Liver (tissue), 3 donors: ENCODE data around the gene TBX5.

ENCODE experiments used
- CTCF ChIP-seq: fragments of 150-350 bp; IDR thresholded peaks from 2 replicates; pipeline ENCODE4 v1.5.1; 2017; ENCODE audit warnings: improper control_type of control experiment, low read depth, low read length; ENCODE audit not compliant: missing input control
- FOXA1 ChIP-seq: IDR thresholded peaks from 2 replicates; pipeline ENCODE4 v1.6.1; 2016; ENCODE audit warnings: antibody characterized with exemption
- JUND ChIP-seq, 2 donors: IDR thresholded peaks; 2 replicates each; pipeline ENCODE4 v1.6.1; 2016; ENCODE audit warnings: antibody characterized with exemption in 2 of 2
- REST ChIP-seq: IDR thresholded peaks from 2 replicates; pipeline ENCODE4 v1.6.1; 2016; ENCODE audit warnings: antibody characterized with exemption, mild to moderate bottlenecking
- TAF1 ChIP-seq: conservative IDR thresholded peaks from 2 replicates; pipeline ENCODE4 v1.6.1; 2016; ENCODE audit warnings: antibody characterized with exemption, mild to moderate bottlenecking
- donor health status: healthy.
- donor health status: healthy.

GRCh38 chr12:114360485-114360884, 45.5 kb downstream of the TBX5 start:
- TF ChIP-seq JUND (IDR thresholded peaks at IDR 0.05), result no peak
- TF ChIP-seq FOXA1, result no peak
- TF ChIP-seq REST, result no peak
- no peak for TF ChIP-seq TAF1
- no peak for TF ChIP-seq CTCF
